ENCODE measurements around the gene LACTBL1. TPM values are rescaled to one million over a fixed set of nuclear protein-coding genes. Genes with fewer than 3 reads are reported as not detected.

Gene LACTBL1
- total RNA-seq, 4 donors from 2014 or later, result not detected

DNA sequence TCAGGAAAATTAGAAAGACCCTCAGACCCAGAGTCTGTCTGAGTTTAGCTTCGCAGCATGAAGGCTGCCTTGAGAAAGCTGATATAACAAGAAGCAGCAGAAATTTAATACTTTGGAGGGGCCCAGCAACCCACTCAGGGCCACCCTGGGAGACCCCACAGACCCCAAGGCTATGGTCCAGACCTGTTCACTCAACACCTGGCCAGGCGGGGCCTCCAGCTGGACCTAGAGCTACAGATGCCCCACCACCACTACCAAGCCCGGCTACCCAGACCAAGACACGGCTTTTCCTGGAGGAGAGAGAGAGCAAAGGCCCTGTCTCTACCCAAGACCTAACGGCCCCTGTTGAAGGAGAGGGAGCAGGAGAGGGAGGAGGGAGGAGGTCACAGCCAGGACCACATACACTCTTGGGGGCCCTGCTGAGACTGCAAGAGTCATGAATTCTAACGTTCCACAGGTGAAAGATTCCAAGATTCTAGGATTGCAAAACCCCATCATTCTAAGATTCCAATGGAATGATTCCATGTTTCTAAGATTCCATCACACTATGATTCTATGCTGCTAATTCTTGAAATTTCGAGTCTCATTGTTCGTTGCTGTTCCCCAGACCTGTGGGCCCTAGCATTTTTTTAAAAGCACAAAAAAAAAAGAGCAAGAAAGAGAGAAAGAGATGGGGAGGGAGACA is 53.2 kb downstream of the LACTBL1 start:
- H3K27me3 ChIP-seq, result no peaks in the 10 kb centered on the region
- H3K27ac ChIP-seq, result no peak overlapping the region
- intact Hi-C loops (cut with DNase I; ENCODE audit: low total_unique reads), result no loop called here
- no peaks in the 10 kb centered on the region for H3K9me3 ChIP-seq
- no peak overlapping the region for H3K4me3 ChIP-seq
- DNase-seq, result no peak
- no peaks in the 10 kb centered on the region for H3K4me1 ChIP-seq
- no peaks in the 10 kb centered on the region for H3K36me3 ChIP-seq
- TF ChIP-seq, protein P1, sequence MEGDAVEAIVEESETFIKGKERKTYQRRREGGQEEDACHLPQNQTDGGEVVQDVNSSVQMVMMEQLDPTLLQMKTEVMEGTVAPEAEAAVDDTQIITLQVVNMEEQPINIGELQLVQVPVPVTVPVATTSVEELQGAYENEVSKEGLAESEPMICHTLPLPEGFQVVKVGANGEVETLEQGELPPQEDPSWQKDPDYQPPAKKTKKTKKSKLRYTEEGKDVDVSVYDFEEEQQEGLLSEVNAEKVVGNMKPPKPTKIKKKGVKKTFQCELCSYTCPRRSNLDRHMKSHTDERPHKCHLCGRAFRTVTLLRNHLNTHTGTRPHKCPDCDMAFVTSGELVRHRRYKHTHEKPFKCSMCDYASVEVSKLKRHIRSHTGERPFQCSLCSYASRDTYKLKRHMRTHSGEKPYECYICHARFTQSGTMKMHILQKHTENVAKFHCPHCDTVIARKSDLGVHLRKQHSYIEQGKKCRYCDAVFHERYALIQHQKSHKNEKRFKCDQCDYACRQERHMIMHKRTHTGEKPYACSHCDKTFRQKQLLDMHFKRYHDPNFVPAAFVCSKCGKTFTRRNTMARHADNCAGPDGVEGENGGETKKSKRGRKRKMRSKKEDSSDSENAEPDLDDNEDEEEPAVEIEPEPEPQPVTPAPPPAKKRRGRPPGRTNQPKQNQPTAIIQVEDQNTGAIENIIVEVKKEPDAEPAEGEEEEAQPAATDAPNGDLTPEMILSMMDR (IDR thresholded peaks at IDR 0.05), result no peak
- TF ChIP-seq POLR2A (IDR thresholded peaks at IDR 0.05), result no peak

DNA sequence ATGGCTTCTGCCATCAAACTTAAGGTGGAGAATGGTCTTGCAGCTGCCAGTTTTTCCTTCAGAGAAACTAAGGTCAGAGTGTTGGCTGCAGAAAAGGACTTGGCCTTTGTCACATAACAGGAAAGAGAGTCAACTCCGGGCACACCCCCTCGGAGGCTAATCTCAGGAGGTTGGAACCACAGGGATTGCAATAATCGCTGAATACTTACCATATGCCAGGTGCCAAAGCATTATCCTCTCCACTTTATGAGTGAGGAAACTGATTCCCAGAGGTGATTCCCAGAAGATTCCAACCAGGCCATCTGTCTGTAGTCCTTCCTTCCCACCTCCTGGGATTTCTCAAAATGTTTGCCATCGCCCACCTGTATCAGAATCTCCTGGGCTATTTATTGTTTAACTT is 54.0 kb downstream of the LACTBL1 start:
- Histone ChIP-seq H3K4me1 (no peaks in the 10 kb centered on the region), H3K36me3 (no peaks in the 10 kb centered on the region), H3K9me3 (no peaks in the 10 kb centered on the region), H3K27ac (no peak overlapping the region), H3K27me3 (no peaks in the 10 kb centered on the region), H3K4me3 (no peak overlapping the region)
- intact Hi-C loops (cut with DNase I; ENCODE audit: low total_unique reads), result no loop called here
- TF ChIP-seq, protein P1 (IDR thresholded peaks at IDR 0.05), result no peak
- no peak for TF ChIP-seq POLR2A (IDR thresholded peaks at IDR 0.05)
- DNase-seq, result no peak

- Histone ChIP-seq H3K4me1 (no peaks in the 10 kb centered on the region), H3K27ac (no peak overlapping the region), H3K4me3 (no peak overlapping the region), H3K9me3 (no peaks in the 10 kb centered on the region), H3K27me3 (no peaks in the 10 kb centered on the region), H3K36me3 (no peaks in the 10 kb centered on the region)
- no peak for TF ChIP-seq POLR2A (IDR thresholded peaks at IDR 0.05)
- TF ChIP-seq, protein P1 (IDR thresholded peaks at IDR 0.05), result no peak
- intact Hi-C loops (cut with DNase I; ENCODE audit: low total_unique reads), result no loop called here
- no peak for DNase-seq
Measured at GRCh38 chr1:22917989-22918388, 54.7 kb downstream of the LACTBL1 start.

DNA sequence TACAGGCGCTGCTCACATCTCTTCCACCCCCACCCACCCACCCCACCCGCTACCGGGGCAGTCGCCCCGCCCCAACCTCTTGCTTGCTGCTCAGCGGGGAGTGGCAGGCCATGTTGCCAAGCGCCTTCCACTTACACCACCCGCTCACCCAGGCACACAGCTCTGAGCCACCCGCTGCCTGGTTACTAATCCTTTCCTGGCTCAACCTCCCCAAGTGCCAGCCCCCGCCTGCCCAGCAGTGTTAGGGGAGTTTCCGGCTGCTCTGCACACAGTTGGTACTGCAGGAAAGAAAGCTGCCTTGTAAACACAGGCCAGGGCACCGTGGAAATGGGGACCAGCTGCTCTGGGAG is 56.2 kb downstream of the LACTBL1 start:
- H3K36me3 ChIP-seq, result no peaks in the 10 kb centered on the region
- no peak overlapping the region for H3K27ac ChIP-seq
- no peak overlapping the region for H3K4me3 ChIP-seq
- intact Hi-C loops (cut with DNase I; ENCODE audit: low total_unique reads), result no loop called here
- H3K4me1 ChIP-seq, result no peaks in the 10 kb centered on the region
- DNase-seq, result no peak
- no peak for TF ChIP-seq POLR2A (IDR thresholded peaks at IDR 0.05)
- TF ChIP-seq, protein P1 (IDR thresholded peaks at IDR 0.05), result no peak
- no peaks in the 10 kb centered on the region for H3K27me3 ChIP-seq
- no peaks in the 10 kb centered on the region for H3K9me3 ChIP-seq

- TF ChIP-seq, protein P1 (IDR thresholded peaks at IDR 0.05), result no peak
- no peak for TF ChIP-seq POLR2A (IDR thresholded peaks at IDR 0.05)
- Histone ChIP-seq H3K27ac (no peak overlapping the region), H3K4me1 (no peaks in the 10 kb centered on the region), H3K36me3 (no peaks in the 10 kb centered on the region), H3K9me3 (no peaks in the 10 kb centered on the region), H3K4me3 (no peak overlapping the region), H3K27me3 (no peaks in the 10 kb centered on the region)
- no peak for DNase-seq
- intact Hi-C loops (cut with DNase I; ENCODE audit: low total_unique reads), result no loop called here
Measured at GRCh38 chr1:22915816-22916470, 56.7 kb downstream of the LACTBL1 start.

Measured in uterus (tissue), 4 donors.